Right lobe of liver (tissue), 6 donors: ENCODE results near the gene EXOSC5. TPM values are rescaled to one million over a fixed set of nuclear protein-coding genes. Genes with fewer than 3 reads are reported as not detected.

Experiments used
- ATAC-seq, 4 donors: fragments of 200-7000 bp; cut with Tn5 transposase; one replicate each; pipeline ENCODE4 v1.9.1; 2020; ENCODE audit warnings: mild to moderate bottlenecking in 4 of 4, moderate library complexity in 4 of 4
- DNase-seq, 3 donors: peaks; one replicate each; pipeline ENCODE4 v3.0.0-alpha.2; 2020
- H3K27ac ChIP-seq, 3 donors: fragments of 200-600 bp; one replicate each; pipeline ENCODE4 v1.8.0; 2022
- H3K27me3 ChIP-seq, 2 donors: fragments of 200-600 bp; one replicate each; pipeline ENCODE4 v1.8.0; 2022
- H3K36me3 ChIP-seq, 4 donors: fragments of 200-600 bp; sonication (generic) in 1 of 4; one replicate each; pipeline versions ENCODE4 v1.5.1 to v1.8.0; 2017 to 2022; ENCODE audit warnings: control low read depth in 1 of 4
- H3K4me1 ChIP-seq, 4 donors: fragments of 200-600 bp; sonication (generic) in 1 of 4; one replicate each; pipeline versions ENCODE4 v1.5.1 to v1.8.0; 2017 to 2022; ENCODE audit warnings: control low read depth in 1 of 4
- H3K4me3 ChIP-seq, 3 donors: fragments of 200-600 bp; one replicate each; pipeline ENCODE4 v1.8.0; 2022
- H3K9me3 ChIP-seq, 4 donors: fragments of 200-600 bp; sonication (generic) in 1 of 4; one replicate each; pipeline versions ENCODE4 v1.5.1 to v1.8.0; 2017 to 2022; ENCODE audit warnings: control low read depth in 1 of 4
- POLR2A ChIP-seq: fragments of 450-650 bp; IDR thresholded peaks from one replicate; pipeline ENCODE4 v1.6.1; 2017; ENCODE audit warnings: antibody characterized with exemption, mild to moderate bottlenecking
- WGBS: methylation state at CpG from one replicate; pipeline ENCODE4 v1.1.6; 2018; ENCODE audit warnings: low coverage, low lambda C conversion rate; ENCODE audit not compliant: insufficient coverage; ENCODE audit errors: missing lambda C conversion rate; 5-methylcytosine and 5-hydroxymethylcytosine counted together
- intact Hi-C, 2 donors: fragments of 100-400 bp; cut with DNase I; formaldehyde crosslinking; loops; one replicate each; pipeline versions ENCODE4 v1.11.2 to v1.14.1; 2022
- long read RNA-seq: library from polyadenylated mRNA; unstranded; transcript quantifications from one replicate; pipeline ENCODE4 v2.0.0, GENCODE V29; 2019
- total RNA-seq, 6 experiments: library from RNA; depleted of rRNA in 2 of 6; stranded (reverse); fragments of >200 nt in 2 of 6; fragmentation: NEBNext Ultra II Directional in 3 of 6; extraction: Animal tissue kit (Norgen Biotek cat#: 25700) in 3 of 6; gene quantifications; one replicate each; pipeline versions ENCODE4 v1.1.0 to v1.2.4, GENCODE V29; 2016 to 2023
- TF ChIP-seq, protein P1 (sequence below), 4 donors: fragments of 200-600 bp in 3 of 4; fragments of 450-650 bp in 1 of 4; IDR thresholded peaks; one replicate each; pipeline versions ENCODE4 v1.5.1 to v1.8.0; 2016 to 2022; ENCODE audit warnings: antibody characterized with exemption in 4 of 4, mild to moderate bottlenecking in 2 of 4
- donor health status: DM: no; HTN: yes; CAD: no.
- donor health status: DM: no; HTN: no; CAD: no.
- donor health status: DM: no; HTN: no; CAD: no.
- donor health status: DM: no; HTN: yes; CAD: no.
- donor health status: DM: no; HTN: yes; CAD: no.

The EXOSC5 gene
- 10 to 100 TPM in 5 of 6 experiments, 1 to 10 TPM in 1; 6.1 to 26.6 (median 14.1) TPM for total RNA-seq
- long read RNA-seq, partial matches to known transcripts = 0 of 4 reads
- long read RNA-seq, other reads (novel, unspliced or antisense) = 0 of 4 reads

DNA sequence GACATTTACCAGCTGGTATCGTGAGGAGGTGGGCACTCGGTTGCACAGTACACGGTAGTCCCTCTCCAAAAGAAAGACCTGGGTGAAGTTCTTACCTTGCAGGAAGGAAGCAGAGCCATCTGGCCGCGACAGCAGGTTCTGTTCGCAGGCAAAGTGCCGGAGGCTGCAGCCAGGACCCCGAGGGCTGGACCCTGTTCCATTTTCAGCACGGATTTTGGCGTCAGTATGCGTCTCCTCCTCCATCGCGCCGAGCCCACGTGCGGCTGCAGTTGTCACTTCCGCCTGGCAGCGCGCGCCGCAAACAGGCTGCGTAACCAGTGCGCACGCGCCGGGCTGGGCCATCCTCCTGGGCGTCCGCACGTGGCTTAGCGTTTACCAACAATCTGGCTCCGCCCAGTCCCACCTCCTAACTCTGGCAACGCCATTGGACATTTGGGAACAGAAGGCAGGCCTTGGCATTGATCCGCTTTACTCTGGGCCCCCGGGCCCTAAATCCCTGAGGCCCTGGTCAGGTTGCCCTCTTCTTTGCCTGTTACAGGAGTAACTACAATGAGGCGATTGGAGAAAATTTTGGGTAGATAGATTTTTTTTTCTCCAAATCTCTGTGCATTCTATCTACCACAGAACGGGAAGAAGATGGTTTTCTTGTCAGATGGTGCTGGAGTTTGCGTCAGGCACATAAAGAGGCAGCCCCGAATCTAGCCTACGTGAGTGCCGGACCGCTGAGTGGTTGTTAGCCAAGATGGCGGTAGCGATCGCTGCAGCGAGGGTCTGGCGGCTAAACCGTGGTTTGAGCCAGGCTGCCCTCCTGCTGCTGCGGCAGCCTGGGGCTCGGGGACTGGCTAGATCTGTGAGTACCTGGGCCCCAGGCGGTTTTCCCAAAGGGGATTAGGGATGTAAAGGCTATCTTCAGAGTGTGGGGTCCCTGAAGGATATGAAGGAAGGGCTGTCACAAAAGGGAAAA lies at the start of gene EXOSC5, which contains the start of gene BCKDHA:
TSS of gene EXOSC5 (minus strand) at position 274 of the 964 bp plus-strand sequence. CDS start at position 243, 31 bp downstream.
TSS of gene BCKDHA (plus strand) at position 733 of the 964 bp plus-strand sequence. CDS start at position 743, 10 bp downstream.
- 0% methylated on average over 29 of the region's 50 CpGs for WGBS
- no peaks in the 10 kb centered on the region for H3K36me3 ChIP-seq
- peak; percentile 98 to 100 (median 99) for DNase-seq
- no peaks in the 10 kb centered on the region for H3K27me3 ChIP-seq
- intact Hi-C loops = no loop called here
- H3K9me3 ChIP-seq = no peaks in the 10 kb centered on the region
- peak within 1 kb of the TSS; percentile 94 to 97 (median 97) for H3K27ac ChIP-seq
- peak; percentile 96 to 98 (median 97) for ATAC-seq
- no peak for TF ChIP-seq POLR2A
- TF ChIP-seq, protein P1, sequence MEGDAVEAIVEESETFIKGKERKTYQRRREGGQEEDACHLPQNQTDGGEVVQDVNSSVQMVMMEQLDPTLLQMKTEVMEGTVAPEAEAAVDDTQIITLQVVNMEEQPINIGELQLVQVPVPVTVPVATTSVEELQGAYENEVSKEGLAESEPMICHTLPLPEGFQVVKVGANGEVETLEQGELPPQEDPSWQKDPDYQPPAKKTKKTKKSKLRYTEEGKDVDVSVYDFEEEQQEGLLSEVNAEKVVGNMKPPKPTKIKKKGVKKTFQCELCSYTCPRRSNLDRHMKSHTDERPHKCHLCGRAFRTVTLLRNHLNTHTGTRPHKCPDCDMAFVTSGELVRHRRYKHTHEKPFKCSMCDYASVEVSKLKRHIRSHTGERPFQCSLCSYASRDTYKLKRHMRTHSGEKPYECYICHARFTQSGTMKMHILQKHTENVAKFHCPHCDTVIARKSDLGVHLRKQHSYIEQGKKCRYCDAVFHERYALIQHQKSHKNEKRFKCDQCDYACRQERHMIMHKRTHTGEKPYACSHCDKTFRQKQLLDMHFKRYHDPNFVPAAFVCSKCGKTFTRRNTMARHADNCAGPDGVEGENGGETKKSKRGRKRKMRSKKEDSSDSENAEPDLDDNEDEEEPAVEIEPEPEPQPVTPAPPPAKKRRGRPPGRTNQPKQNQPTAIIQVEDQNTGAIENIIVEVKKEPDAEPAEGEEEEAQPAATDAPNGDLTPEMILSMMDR (IDR thresholded peaks at IDR 0.05) = no peak
- peaks cover 0 to 21% (median 4%) of the 10 kb centered on the region in 4 donors for H3K4me1 ChIP-seq
- H3K4me3 ChIP-seq = peak within 1 kb of the TSS; percentile 95 to 96 (median 95)

DNA sequence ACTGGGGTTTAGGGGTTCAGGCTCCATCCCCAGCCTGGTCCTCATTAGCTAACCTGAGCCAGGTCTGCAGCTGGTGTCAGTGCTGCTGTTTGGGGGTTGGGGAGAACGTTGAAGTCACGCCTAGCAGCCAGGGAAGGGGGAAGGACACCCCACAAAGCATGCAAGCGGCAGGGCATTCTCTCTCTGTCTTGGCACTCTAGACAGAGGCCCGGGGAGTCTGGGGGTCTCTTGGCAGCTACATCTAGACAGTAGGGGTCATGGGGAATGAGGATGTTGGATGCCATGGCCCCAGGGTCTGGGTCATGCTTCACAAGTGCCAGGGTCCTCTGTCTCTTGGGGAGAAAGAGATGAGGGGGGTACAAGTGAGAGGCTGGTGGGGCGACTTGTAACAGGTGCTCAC lies 48.4 kb upstream of the EXOSC5 start:
- DNase-seq (no peak), ATAC-seq (no peak)
- H3K36me3 ChIP-seq = no peaks in the 10 kb centered on the region
- H3K4me3 ChIP-seq = no peak overlapping the region
- no peaks in the 10 kb centered on the region for H3K4me1 ChIP-seq
- TF ChIP-seq, protein P1 (IDR thresholded peaks at IDR 0.05) = no peak
- no peak for TF ChIP-seq POLR2A
- intact Hi-C loops = no loop called here
- no peaks in the 10 kb centered on the region for H3K9me3 ChIP-seq
- WGBS = 33% methylated on average over 2 of the region's 5 CpGs
- no peak overlapping the region for H3K27ac ChIP-seq
- H3K27me3 ChIP-seq = no peaks in the 10 kb centered on the region

GRCh38 chr19:41443813-41444455 lies 46.8 kb upstream of the EXOSC5 start:
- 40% methylated on average over 1 of the region's 6 CpGs for WGBS
- no peak overlapping the region for H3K4me3 ChIP-seq
- H3K36me3 ChIP-seq = no peaks in the 10 kb centered on the region
- no peaks in the 10 kb centered on the region for H3K9me3 ChIP-seq
- DNase-seq (peak in 2 of 3 donors; percentile 40 to 42), ATAC-seq (no peak)
- H3K27me3 ChIP-seq = no peaks in the 10 kb centered on the region
- no peak overlapping the region for H3K27ac ChIP-seq
- peaks cover 0 to 4% (median 2%) of the 10 kb centered on the region in 4 donors for H3K4me1 ChIP-seq
- TF ChIP-seq, protein P1 (IDR thresholded peaks at IDR 0.05) = no peak
- no peak for TF ChIP-seq POLR2A
- intact Hi-C loops = no loop called here

DNA sequence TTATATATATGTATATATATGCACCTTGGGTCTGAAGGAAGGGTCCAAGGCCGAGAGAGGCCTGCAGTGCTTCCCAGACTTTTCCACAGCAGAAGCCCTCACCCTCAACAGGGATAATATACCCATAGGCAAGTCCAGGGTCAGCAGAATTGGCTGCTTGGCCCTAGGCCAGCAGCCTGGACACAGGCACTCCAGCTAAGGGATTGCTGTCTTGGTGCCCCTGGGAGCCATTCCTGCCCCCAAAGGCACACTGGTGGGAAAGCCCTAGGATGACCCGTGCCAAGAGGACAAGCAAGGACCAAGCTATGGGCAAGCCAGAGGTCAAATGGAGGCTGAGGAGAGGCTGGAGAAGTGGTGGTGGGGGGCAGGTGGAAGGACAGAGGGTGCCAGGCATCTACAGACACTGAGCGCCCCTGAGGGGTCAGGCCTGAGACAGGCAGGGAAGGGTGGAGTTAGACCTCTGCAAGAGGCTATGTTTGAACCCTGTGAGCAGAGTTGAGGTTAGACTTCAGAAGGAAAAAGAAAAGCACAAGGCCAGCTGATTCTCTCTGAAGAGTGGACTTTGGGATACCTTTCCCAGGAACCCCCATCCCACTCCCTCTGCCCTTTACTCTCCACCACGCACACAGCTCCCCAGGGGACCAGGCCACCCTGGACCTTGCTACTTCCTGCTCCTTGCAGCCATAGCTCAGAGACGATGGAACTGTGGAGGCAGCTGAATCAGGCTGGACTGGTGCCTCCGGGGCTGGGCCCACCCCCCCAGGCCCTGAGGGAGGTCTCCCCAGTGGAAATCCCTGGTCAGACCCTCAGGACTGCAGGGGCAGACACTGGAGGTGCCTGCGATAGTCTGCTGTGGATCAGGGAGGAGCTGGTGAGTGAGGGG lies 45.6 kb upstream of the EXOSC5 start, which contains the start of gene ERICH4:
TSS of gene ERICH4 (plus strand) at position 684 of the 883 bp plus-strand sequence. CDS start at position 698, 14 bp downstream.
- peaks cover 0 to 8% (median 3%) of the 10 kb centered on the region in 4 donors for H3K4me1 ChIP-seq
- TF ChIP-seq, protein P1 (IDR thresholded peaks at IDR 0.05) = no peak
- no peak for TF ChIP-seq POLR2A
- H3K36me3 ChIP-seq = no peaks in the 10 kb centered on the region
- intact Hi-C loops = no loop called here
- H3K4me3 ChIP-seq = no peak within 1 kb of the TSS
- WGBS = 55% methylated on average over 6 of the region's 7 CpGs
- H3K9me3 ChIP-seq = no peaks in the 10 kb centered on the region
- H3K27me3 ChIP-seq = no peaks in the 10 kb centered on the region
- no peak within 1 kb of the TSS for H3K27ac ChIP-seq
- ATAC-seq (no peak), DNase-seq (peak in 2 of 3 donors; percentile 39 to 42)
